PC-3 (cell line): ENCODE results near the gene ARAF.

ENCODE experiments used
- CTCF ChIP-seq: fragments of 300-600 bp; sonication (generic); conservative IDR thresholded peaks from 2 replicates; pipeline ENCODE4 v1.5.1; 2017; ENCODE audit warnings: antibody characterized with exemption, low read depth, mild to moderate bottlenecking, low read length
- EZH2phosphoT487 ChIP-seq: fragments of 300-600 bp; sonication (generic); IDR thresholded peaks from 2 replicates; pipeline ENCODE4 v1.6.1; 2018; ENCODE audit warnings: mild to moderate bottlenecking, antibody characterized with exemption, low read length, borderline replicate concordance

DNA sequence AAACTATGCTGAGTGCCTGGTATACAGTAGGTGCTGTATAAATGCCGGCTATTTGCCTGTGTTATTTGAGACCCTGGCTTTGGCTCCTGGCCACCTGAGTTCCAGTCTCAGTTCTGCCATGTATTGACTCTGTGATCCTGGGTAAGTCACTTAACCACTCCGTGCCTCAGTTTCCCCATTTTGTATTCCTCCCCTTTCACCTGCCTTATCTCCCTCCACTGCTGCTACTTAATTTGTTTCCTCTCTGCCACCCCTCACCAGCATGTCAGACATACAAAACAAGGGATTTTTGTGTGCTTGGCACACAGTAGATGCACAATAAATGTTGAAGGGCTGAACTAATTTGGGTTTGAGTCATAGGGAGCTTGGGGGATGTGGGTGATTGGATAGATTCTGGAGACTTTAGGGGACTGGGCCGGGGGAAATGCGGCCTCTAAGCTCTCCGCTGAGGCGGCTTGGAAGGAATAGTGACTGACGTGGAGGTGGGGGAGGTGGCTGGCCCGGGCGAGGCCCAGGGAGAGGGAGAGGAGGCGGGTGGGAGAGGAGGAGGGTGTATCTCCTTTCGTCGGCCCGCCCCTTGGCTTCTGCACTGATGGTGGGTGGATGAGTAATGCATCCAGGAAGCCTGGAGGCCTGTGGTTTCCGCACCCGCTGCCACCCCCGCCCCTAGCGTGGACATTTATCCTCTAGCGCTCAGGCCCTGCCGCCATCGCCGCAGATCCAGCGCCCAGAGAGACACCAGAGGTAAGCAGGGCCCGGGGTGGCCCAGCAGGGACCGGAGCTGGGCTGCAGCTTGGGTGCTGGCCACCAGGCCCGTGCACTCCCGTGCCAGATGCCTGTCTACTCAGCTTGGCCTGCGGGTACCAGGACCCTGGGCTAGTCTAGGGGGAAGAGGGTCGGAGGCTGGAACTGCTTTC, 21.0 kb downstream of the ARAF start, which contains the start of gene TIMP1:
- TF ChIP-seq EZH2phosphoT487 (no peak), CTCF (no peak)
